Upper lobe of right lung (tissue), 1 donor: ENCODE results near the gene CCDC80. TPM values are rescaled to one million over a fixed set of nuclear protein-coding genes. Genes with fewer than 3 reads are reported as not detected.

ENCODE experiments used
- ATAC-seq: fragments of 200-7000 bp; cut with Tn5 transposase; one replicate; pipeline ENCODE4 v1.9.1; 2020; ENCODE audit warnings: mild to moderate bottlenecking, moderate library complexity
- DNase-seq: peaks from one replicate; pipeline ENCODE4 v3.0.0-alpha.2; 2020
- H3K27ac ChIP-seq: fragments of 200-600 bp; one replicate; pipeline ENCODE4 v1.8.0; 2022
- H3K27me3 ChIP-seq: fragments of 200-600 bp; one replicate; pipeline ENCODE4 v1.8.0; 2022; ENCODE audit warnings: mild to moderate bottlenecking
- H3K36me3 ChIP-seq: fragments of 200-600 bp; one replicate; pipeline ENCODE4 v1.8.0; 2022
- H3K4me1 ChIP-seq: fragments of 200-600 bp; one replicate; pipeline ENCODE4 v1.8.0; 2022
- H3K4me3 ChIP-seq: fragments of 200-600 bp; one replicate; pipeline ENCODE4 v1.8.0; 2022; ENCODE audit warnings: mild to moderate bottlenecking
- H3K9me3 ChIP-seq: fragments of 200-600 bp; one replicate; pipeline ENCODE4 v1.8.0; 2022
- intact Hi-C: fragments of 100-400 bp; cut with DNase I; formaldehyde crosslinking; loops from one replicate; pipeline ENCODE4 v1.11.0; 2022
- total RNA-seq: library from RNA; stranded (reverse); fragmentation: NEBNext Ultra II Directional; extraction: Animal tissue kit (Norgen Biotek cat#: 25700); gene quantifications from one replicate; pipeline ENCODE4 v1.2.1, GENCODE V29; 2021
- TF ChIP-seq, protein P1 (sequence below): fragments of 200-600 bp; IDR thresholded peaks from one replicate; pipeline ENCODE4 v1.8.0; 2022; ENCODE audit warnings: antibody characterized with exemption
- donor health status: DM: no; HTN: yes; CAD: no; lungs with severe emphysema.

The CCDC80 gene
- total RNA-seq, 1 donor from 2014 or later, result 60.4 TPM

DNA sequence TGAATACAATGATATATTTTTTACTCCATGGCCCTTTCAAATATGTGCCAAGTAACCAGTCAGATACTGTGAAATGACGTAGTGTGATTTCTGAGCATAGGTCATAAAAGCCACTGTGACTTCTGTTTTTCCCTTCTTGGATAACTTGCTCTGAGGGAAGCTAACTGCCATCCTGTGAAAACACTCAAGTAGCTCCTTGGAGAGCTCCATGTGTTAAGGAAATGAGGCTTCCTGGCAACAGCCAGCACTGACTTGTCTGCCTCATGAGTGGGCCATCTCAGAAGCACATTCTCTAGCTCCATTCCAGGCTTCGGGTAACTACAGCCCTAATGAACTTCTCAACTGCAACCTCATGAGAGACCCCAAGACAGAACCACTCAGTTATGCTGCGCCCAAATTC is 9.5 kb upstream of the CCDC80 start:
- Histone ChIP-seq H3K4me1 (peaks cover 4% of the 10 kb centered on the region), H3K9me3 (no peaks in the 10 kb centered on the region), H3K27ac (no peak overlapping the region), H3K36me3 (no peaks in the 10 kb centered on the region), H3K4me3 (no peak overlapping the region), H3K27me3 (no peaks in the 10 kb centered on the region)
- intact Hi-C loops, result no loop called here
- ATAC-seq (no peak), DNase-seq (no peak)
- TF ChIP-seq, protein P1, sequence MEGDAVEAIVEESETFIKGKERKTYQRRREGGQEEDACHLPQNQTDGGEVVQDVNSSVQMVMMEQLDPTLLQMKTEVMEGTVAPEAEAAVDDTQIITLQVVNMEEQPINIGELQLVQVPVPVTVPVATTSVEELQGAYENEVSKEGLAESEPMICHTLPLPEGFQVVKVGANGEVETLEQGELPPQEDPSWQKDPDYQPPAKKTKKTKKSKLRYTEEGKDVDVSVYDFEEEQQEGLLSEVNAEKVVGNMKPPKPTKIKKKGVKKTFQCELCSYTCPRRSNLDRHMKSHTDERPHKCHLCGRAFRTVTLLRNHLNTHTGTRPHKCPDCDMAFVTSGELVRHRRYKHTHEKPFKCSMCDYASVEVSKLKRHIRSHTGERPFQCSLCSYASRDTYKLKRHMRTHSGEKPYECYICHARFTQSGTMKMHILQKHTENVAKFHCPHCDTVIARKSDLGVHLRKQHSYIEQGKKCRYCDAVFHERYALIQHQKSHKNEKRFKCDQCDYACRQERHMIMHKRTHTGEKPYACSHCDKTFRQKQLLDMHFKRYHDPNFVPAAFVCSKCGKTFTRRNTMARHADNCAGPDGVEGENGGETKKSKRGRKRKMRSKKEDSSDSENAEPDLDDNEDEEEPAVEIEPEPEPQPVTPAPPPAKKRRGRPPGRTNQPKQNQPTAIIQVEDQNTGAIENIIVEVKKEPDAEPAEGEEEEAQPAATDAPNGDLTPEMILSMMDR, result no peak

DNA sequence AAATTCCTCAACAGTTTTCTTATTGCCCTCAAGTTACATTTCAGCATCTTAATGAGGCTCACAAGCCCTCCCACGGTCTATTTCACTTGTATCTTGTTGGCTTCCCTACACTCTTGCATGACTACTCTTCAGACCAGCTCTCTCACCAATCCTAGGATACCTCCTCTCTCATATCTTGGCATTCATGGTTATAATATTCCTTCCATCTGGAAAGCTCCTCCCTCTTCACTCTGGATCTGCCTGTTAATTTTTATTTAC is 8.5 kb upstream of the CCDC80 start:
- no peaks in the 10 kb centered on the region for H3K27me3 ChIP-seq
- no peak overlapping the region for H3K27ac ChIP-seq
- H3K4me1 ChIP-seq, result peaks cover 4% of the 10 kb centered on the region
- TF ChIP-seq, protein P1, result no peak
- intact Hi-C loops, result loop anchor here (10.0 kb wide), 1 partner anchor 325 kb away; the partner anchor contains the start of gene CD200R1
- DNase-seq (no peak), ATAC-seq (no peak)
- no peaks in the 10 kb centered on the region for H3K9me3 ChIP-seq
- no peaks in the 10 kb centered on the region for H3K36me3 ChIP-seq
- no peak overlapping the region for H3K4me3 ChIP-seq

DNA sequence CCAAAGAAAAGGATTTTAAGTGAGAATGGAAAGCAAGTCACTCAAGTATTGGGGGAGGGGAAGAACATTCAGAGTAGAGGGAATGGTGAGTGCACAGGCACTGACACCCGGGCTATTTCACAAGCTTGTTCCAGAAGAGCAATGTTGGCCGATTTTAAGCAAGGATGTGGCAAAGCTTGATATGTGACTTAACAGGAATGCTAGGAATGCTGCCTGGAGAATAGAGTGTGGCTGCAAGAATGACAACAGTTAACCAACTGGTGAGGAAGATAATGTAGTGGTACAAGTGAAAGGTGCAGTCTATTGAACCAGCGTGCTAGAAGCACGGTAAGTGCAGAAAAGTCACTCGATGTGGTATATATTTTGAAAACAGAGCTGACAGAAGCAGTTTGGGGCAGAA is 6.2 kb upstream of the CCDC80 start:
- peak; percentile 61 for ATAC-seq
- intact Hi-C loops, result loop anchor here (10.0 kb wide), 1 partner anchor 328 kb away; the partner anchor contains the start of gene CD200R1
- TF ChIP-seq, protein P1, result no peak
- Histone ChIP-seq H3K4me3 (no peak overlapping the region), H3K27me3 (no peaks in the 10 kb centered on the region), H3K9me3 (no peaks in the 10 kb centered on the region), H3K4me1 (peaks cover 20% of the 10 kb centered on the region), H3K27ac (no peak overlapping the region), H3K36me3 (no peaks in the 10 kb centered on the region)
- DNase-seq, result no peak

DNA sequence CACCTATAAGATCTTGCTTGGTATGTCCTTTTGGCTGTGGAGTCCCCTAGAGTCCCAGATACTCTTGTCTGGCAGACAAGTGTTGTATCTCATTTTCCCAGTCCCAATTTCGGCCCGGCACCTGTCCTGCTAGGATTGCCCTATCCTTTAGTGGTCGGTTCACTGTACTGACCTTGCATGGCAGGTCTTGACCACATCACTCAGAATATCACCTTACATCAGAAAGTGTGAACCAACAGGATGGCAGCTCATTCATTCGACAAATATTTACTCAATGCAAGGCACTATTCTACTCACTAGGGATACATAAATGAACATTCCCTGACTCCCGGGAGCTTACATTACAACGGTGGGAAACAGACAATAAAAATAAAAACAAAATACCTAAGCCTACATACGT is 5.7 kb upstream of the CCDC80 start:
- intact Hi-C loops, result loop anchor here (10.0 kb wide), 1 partner anchor 328 kb away; the partner anchor contains the start of gene CD200R1
- ATAC-seq (no peak), DNase-seq (no peak)
- H3K9me3 ChIP-seq, result no peaks in the 10 kb centered on the region
- no peak overlapping the region for H3K27ac ChIP-seq
- no peaks in the 10 kb centered on the region for H3K27me3 ChIP-seq
- TF ChIP-seq, protein P1, result no peak
- no peaks in the 10 kb centered on the region for H3K36me3 ChIP-seq
- peaks cover 22% of the 10 kb centered on the region for H3K4me1 ChIP-seq
- no peak overlapping the region for H3K4me3 ChIP-seq

DNA sequence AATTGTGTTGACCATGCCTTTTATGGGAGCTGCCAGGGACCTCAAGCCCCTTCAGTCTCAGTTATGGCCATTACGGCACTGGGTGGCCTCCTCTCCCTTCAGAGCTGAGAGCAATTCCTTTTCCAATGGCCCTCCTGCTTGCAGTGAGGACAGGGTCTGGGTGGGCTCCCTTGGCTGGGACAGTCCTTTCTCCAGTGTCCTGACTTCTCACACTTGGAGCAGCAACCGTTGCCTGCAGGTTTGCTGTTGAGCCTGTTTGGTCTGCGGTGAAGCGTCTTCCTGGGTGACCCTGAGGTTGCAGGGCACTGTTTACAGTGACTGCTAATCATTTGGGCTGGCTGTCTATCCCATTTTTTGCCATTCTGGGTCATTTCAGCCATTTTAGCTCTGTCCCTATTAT is 3.5 kb upstream of the CCDC80 start:
- no peaks in the 10 kb centered on the region for H3K36me3 ChIP-seq
- peaks cover 24% of the 10 kb centered on the region for H3K4me1 ChIP-seq
- H3K27me3 ChIP-seq, result no peaks in the 10 kb centered on the region
- no peaks in the 10 kb centered on the region for H3K9me3 ChIP-seq
- no peak for DNase-seq
- TF ChIP-seq, protein P1, result no peak
- no peak overlapping the region for H3K27ac ChIP-seq
- ATAC-seq, result no peak
- H3K4me3 ChIP-seq, result no peak overlapping the region
- intact Hi-C loops, result loop anchor here (10.0 kb wide), 1 partner anchor 330 kb away; the partner anchor contains the start of gene CD200R1

DNA sequence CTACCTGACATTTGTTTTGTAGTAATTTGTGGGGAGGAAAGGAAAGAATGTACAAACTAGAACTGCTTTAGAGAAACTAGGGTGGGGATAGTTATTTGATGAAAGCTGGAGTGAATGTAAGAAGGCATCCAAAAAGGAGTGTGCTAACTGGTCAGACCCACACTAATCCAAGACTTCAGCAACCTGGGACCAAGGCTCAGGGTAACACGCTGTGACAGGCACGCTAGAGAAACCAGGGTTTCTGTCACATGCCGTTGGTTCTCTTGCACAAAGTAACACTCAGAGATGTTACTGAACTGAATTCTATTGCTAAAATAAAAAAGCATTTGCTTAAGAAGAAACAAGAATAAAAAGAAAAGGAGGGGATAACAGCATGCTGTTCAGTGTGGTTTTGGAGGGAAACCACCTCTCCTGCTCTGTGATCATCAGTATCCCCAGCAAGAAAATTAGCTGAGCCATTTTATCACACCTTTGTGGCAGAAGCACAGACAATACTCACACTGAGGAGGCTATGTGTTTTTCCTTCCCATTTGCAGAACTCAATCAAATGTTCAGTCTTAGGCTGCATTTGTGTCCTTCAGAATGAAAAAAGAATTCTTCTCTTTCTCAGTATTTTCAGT is 2.8 kb upstream of the CCDC80 start:
- H3K27me3 ChIP-seq, result no peaks in the 10 kb centered on the region
- peaks cover 24% of the 10 kb centered on the region for H3K4me1 ChIP-seq
- intact Hi-C loops, result loop anchor here (10.0 kb wide), 1 partner anchor 331 kb away; the partner anchor contains the start of gene CD200R1
- H3K27ac ChIP-seq, result no peak overlapping the region
- TF ChIP-seq, protein P1, result no peak
- ATAC-seq (no peak), DNase-seq (no peak)
- no peaks in the 10 kb centered on the region for H3K9me3 ChIP-seq
- no peak overlapping the region for H3K4me3 ChIP-seq
- no peaks in the 10 kb centered on the region for H3K36me3 ChIP-seq
